GM12872 (cell line): ENCODE measurements around the gene ERO1A.

Experiments
- TF ChIP-seq, protein P1 (sequence below): IDR thresholded peaks from 3 replicates; pipeline ENCODE4 v1.5.1; 2011; ENCODE audit warnings: low read depth, mild to moderate bottlenecking, low read length, moderate library complexity; ENCODE audit not compliant: insufficient read depth

The ERO1A gene

DNA sequence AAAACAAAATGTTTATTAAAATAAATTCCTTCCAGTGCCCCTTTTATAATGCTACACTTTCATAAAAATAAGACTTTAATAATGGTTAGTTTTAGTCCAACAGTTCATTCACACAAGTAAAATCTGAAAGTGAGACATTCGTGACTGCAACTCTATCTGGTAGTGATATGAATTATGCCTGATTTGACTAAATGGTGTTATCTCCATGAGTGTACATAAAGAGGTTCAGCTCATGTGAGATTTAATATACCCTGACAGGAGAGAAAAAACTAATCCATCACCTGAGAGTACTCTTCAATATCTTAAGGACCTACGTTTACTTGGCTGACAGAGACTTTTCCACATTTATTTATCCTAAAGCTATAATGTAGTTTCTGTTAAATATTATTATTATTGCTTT is 34.0 kb downstream of the ERO1A start:
- TF ChIP-seq, protein P1, sequence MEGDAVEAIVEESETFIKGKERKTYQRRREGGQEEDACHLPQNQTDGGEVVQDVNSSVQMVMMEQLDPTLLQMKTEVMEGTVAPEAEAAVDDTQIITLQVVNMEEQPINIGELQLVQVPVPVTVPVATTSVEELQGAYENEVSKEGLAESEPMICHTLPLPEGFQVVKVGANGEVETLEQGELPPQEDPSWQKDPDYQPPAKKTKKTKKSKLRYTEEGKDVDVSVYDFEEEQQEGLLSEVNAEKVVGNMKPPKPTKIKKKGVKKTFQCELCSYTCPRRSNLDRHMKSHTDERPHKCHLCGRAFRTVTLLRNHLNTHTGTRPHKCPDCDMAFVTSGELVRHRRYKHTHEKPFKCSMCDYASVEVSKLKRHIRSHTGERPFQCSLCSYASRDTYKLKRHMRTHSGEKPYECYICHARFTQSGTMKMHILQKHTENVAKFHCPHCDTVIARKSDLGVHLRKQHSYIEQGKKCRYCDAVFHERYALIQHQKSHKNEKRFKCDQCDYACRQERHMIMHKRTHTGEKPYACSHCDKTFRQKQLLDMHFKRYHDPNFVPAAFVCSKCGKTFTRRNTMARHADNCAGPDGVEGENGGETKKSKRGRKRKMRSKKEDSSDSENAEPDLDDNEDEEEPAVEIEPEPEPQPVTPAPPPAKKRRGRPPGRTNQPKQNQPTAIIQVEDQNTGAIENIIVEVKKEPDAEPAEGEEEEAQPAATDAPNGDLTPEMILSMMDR = no peak

DNA sequence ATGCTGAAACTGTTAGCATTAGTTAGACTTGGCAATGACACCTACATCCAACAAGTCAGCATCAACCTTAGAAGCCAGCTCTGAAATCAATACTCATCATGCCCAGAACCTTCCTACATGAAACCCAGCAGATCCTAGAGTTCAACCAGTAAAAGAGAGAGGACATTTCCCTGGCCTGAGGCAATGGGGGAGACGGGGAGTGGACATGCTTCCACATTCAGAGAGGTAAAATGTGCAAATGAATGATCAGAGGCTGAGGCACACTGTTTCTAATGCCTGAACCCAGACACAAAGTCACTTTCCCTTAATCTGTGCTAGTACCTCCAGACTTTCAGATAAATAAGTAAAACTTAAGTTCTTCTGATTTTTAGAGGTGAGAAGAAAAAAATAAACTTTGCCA is 34.5 kb downstream of the ERO1A start:
- TF ChIP-seq, protein P1 = no peak

DNA sequence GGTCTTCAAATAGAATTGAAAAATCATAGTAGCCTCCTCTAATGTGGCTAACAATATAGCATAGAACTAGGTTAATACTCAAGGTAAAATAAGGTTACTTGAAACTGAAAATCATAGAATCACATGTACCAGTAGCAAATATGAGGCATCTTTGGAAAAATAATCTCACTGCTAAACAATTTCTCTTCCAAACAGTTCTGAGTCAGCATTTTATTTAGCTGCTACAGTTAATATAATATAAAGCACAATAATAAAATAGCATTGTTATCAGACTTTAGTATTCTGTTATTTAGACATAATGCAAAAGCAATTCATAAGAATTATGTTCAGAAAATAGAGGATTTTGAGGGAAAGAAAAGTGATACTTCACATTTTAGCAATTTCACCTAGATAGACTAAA is 35.0 kb downstream of the ERO1A start:
- TF ChIP-seq, protein P1 = no peak

DNA sequence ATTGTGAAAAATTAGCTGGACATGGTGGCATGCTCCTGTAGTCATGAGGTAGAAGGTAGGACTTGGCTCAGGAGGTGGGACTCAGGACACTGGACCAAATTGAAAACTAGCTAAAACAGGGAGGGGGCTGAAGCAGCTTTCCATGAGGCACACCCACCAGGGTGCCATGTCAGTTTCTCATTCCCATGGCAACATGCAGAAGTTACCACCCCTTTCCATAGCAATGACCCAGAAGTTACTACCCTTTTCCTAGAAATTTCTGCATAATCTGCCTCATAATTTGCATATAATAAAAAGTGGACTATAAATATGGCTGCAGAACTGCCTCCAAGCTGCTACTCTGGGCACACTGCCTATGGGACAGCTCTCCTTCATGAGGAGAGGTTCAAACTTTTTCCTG is 38.5 kb downstream of the ERO1A start:
- TF ChIP-seq, protein P1 = no peak

DNA sequence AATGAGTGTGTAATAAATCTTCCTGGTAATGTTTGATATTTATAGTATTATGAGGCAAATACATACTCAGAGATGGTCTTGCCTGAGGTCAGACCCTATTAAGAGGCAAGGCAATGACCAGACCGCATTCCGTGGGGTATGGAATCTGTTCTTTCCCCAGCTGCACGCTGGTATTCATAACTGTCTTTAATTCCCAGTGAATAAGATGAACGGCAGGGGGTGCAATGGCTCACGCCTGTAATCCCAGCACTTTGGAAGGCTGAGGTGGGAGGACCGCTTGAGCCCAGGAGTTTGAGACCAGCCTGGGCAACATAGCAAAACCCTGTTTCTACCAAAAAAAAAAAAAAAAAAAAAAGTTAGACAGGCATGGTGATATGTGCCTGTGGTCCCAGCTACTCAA is 44.6 kb downstream of the ERO1A start:
- TF ChIP-seq, protein P1 = no peak

DNA sequence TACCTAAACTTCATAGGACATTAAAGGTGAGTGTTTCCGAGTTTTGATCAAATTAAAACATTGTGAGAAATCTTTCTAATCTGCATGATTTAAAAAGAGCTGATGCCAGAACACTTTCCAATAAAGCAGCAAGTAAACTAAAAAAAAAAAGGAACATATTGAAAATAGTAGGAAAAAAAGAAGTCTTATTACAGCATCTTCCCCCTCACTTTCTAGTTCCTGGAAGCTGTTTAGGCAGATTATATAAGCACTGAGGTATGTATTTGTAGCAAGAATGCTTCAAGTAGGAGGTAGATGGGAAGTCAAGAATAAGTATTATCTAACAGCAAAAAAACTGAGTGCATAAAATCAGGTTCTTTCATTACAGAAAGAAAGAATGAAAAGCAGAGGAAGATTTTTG is 45.8 kb downstream of the ERO1A start:
- TF ChIP-seq, protein P1 = no peak

DNA sequence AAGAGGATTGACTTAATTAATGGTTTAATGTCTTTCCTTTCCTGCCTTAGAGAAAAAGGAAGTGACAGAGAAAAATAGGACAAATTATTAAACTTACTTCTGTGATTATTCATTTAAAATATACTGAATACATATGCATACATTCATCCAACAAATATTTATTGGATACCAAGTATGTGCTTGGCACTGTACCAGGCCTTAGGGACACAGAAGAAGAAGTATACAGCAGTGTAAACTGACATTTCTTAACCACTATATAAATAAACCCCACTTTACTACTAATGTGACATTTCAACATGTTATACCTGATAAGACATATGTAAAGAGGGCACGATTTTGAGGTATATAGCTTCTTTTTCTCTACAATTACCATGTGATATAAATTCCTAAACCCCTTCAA is 53.6 kb downstream of the ERO1A start:
- TF ChIP-seq, protein P1 = no peak

DNA sequence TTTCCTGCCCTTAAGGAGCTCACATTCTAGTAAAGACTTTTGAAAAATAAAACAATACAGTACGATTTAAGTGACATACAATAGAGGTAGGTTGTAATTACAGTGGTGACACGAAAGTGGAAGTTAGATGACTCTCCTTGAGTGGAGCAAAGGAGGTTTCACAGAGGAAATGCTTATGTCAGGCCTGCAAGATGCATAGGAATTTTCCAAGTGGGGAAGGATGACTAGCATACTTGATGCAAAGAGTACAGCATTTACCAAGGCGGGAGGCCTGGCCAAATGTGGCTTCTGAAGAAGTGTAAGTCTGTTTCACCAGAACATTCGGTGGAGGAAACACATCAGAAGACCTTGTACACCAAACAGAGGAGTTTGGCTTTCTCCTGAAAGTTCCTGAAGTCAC is 55.2 kb downstream of the ERO1A start:
- TF ChIP-seq, protein P1 = no peak
